LNCaP clone FGC (cell line): ENCODE measurements around the gene CTDSP1.

Experiments
- DNase-seq: peaks from one replicate; pipeline ENCODE4 v3.0.0-alpha.2; 2011; ENCODE audit warnings: low read depth
- H3K4me3 ChIP-seq: 2 replicates; pipeline ENCODE4 v1.5.1; 2011; ENCODE audit warnings: mild to moderate bottlenecking, low read depth, low read length, control low read depth
- TF ChIP-seq, protein P1 (sequence below): IDR thresholded peaks from 2 replicates; pipeline ENCODE4 v1.5.1; 2012; ENCODE audit warnings: mild to moderate bottlenecking; ENCODE audit not compliant: control insufficient read depth, insufficient read depth; ENCODE audit errors: extremely low read depth

CTDSP1 gene

DNA sequence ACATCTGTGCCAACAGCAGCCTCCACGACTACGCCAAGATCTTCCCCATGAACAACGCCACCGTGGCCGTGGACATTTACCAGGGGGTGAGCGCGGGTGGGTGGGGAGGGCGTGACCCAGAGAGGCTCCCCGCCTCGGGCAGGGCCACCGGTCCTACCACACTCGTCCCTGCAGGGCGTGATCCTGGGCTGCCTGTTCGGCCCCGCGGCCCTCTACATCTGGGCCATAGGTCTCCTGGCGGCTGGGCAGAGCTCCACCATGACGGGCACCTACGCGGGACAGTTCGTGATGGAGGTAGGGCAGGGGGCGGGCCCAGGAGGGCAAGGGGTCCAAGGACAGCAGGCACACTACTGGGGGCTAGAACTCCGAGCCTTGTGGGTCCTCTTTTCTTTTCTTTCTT lies 8.5 kb upstream of the CTDSP1 start:
- TF ChIP-seq, protein P1, sequence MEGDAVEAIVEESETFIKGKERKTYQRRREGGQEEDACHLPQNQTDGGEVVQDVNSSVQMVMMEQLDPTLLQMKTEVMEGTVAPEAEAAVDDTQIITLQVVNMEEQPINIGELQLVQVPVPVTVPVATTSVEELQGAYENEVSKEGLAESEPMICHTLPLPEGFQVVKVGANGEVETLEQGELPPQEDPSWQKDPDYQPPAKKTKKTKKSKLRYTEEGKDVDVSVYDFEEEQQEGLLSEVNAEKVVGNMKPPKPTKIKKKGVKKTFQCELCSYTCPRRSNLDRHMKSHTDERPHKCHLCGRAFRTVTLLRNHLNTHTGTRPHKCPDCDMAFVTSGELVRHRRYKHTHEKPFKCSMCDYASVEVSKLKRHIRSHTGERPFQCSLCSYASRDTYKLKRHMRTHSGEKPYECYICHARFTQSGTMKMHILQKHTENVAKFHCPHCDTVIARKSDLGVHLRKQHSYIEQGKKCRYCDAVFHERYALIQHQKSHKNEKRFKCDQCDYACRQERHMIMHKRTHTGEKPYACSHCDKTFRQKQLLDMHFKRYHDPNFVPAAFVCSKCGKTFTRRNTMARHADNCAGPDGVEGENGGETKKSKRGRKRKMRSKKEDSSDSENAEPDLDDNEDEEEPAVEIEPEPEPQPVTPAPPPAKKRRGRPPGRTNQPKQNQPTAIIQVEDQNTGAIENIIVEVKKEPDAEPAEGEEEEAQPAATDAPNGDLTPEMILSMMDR, result no peak
- H3K4me3 ChIP-seq, result no peak overlapping the region
- DNase-seq, result no peak

DNA sequence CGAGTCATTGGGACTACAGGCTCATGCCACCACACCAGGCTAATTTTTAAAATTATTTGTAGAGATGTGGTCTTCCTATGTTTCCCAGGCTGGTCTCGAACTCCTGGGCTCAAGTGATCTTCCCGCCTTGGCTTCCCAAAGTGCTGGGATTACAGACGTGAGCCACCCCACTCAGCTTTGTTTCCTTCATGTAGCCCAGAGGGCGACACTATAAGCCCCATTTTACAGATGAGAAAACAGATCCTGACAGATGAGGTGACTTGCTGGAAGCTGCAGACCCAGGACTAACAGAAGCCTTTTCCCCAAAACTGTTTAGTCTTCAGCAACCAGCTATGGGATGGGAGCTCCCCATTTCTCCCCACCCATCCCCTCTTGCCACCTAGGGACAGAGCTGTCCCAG lies 7.2 kb upstream of the CTDSP1 start:
- no peak overlapping the region for H3K4me3 ChIP-seq
- no peak for DNase-seq
- TF ChIP-seq, protein P1, result no peak

DNA sequence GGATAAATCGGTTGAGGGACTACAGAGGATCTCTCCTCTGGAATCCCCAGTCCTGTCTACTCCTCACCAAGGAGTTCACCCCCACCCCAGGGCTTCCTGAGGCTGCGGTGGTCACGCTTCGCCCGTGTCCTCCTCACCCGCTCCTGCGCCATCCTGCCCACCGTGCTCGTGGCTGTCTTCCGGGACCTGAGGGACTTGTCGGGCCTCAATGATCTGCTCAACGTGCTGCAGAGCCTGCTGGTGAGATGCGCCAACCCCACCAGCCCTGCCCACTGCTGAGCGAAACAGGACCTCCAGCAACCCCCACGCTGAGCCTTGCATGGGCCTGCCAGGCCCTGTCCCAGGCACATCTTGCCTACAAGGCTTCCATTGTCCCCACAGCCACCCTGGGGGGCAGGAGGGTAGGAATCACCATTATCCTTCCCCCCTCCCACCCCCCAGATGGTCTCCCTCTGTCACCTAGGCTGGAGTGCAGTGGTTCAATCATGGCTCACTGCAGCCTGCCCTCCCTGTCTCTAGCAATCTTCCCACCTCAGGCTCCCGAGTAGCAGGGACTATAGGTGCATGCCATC lies 6.7 kb upstream of the CTDSP1 start:
- no peak for DNase-seq
- no peak overlapping the region for H3K4me3 ChIP-seq
- TF ChIP-seq, protein P1, result no peak

DNA sequence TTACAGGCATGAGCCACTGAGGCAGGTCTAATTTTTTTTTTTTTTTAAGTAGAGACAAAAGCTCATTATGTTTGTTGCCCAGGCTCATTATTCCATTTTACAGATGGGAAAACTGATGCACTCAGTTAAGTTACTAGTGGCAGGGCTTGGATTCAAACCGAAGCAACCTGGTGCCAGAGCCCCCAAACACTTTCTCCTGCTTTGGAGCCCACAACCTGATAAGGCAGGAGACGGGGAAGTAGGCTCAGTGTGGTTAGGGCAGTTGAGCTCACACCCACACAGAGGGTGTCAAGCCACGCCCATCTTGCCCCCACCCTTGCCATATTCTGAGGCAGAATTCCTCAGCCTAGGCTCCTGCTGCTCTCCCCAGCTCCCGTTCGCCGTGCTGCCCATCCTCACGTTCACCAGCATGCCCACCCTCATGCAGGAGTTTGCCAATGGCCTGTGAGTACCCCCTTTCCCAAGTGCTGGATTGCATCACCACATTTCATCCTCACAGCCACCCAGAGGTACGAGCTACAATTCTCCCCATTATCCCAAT lies 5.8 kb upstream of the CTDSP1 start:
- TF ChIP-seq, protein P1, result no peak
- DNase-seq, result no peak
- H3K4me3 ChIP-seq, result no peak overlapping the region

DNA sequence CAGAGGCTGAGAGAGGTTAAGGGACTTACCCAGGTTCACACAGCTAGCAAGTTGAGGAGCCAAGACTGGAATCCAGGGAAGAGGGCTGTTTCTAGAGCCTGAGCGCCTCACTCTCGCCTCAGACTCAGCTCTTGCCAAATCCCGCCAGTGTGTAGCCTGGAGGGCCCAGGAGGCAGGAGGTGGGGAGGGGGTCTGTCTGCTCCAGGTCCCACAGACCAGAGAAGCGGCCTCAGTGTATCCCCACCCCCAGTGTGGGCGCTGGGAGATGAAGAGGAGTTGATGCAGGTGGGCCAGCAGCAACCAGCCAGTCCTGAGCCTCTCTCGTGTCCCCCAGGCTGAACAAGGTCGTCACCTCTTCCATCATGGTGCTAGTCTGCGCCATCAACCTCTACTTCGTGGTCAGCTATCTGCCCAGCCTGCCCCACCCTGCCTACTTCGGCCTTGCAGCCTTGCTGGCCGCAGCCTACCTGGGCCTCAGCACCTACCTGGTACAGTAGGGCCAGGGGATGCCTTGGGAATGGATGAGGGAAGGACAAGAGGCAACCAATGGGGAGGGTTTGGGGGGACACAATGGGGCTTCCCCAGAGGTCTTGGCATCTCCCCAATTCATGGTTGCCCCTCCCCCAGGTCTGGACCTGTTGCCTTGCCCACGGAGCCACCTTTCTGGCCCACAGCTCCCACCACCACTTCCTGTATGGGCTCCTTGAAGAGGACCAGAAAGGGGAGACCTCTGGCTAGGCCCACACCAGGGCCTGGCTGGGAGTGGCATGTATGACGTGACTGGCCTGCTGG lies 5.2 kb upstream of the CTDSP1 start:
- no peak overlapping the region for H3K4me3 ChIP-seq
- TF ChIP-seq, protein P1, result no peak
- no peak for DNase-seq

DNA sequence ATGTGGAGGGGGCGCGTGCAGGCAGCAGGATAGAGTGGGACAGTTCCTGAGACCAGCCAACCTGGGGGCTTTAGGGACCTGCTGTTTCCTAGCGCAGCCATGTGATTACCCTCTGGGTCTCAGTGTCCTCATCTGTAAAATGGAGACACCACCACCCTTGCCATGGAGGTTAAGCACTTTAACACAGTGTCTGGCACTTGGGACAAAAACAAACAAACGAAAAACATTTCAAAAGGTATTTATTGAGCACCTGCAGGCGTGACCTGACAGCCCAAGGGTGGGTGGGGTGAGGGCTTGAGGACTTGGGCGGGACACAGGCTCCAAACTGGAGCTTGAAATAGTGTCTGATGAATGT lies 4.6 kb upstream of the CTDSP1 start:
- TF ChIP-seq, protein P1, result no peak
- no peak overlapping the region; the same call in 1 of the 2 replicates for H3K4me3 ChIP-seq
- no peak for DNase-seq
